HG03460 (cell line): ENCODE measurements around the gene CIAO2B.
A peak's percentile ranks its signal among the peaks of the same experiment; 100 is the strongest.
"Not testable (repeated sequence)": the region's sequence is repeated elsewhere in the genome, so short reads cannot be mapped to it uniquely, and the experiment has no call there.

ENCODE experiments used
- ATAC-seq: cut with Tn5 transposase; IDR thresholded peaks from one replicate; pipeline ENCODE4 v1.9.1; 2021; ENCODE audit not compliant: unreplicated experiment

CIAO2B gene

GRCh38 chr16:66956154-66956457 lies 21.9 kb upstream of the CIAO2B start:
- not testable (repeated sequence) for ATAC-seq

DNA sequence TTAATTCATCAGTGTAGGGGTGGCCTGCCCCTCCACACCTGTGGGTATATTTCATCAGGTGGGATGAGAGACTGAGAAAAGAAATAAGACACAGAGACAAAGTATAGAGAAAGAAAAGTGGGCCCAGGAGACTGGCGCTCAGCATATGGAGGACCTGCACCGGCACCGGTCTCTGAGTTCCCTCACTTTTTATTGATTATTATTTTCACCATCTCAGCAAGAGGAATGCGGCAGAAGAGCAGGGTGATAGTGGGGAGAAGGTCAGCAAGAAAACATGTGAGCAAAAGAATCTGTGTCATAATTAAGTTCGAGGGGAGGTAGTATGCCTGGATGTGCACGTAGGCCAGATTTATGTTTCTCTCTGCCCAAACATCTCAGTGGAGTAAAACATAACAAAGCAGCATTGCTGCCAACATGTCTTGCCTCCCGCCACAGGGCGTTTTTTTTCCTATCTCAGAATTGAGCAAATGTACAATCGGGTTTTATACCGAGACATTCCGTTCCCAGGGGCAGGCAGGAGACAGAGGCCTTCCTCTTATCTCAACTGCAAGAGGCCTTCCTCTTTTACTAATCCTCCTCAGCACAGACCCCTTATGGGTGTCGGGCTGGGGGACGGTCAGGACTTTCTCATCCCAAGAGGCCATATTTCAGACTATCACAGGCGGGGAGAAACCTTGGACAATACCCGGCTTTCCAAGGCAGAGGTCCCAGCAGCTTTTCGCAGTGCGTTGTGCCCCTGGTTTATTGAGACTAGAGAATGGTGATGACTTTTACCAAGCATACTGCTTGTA lies 21.4 kb upstream of the CIAO2B start:
- not testable (repeated sequence) for ATAC-seq

- ATAC-seq = peak; percentile 48
Measured at GRCh38 chr16:66954097-66954659, 20.0 kb upstream of the CIAO2B start.

GRCh38 chr16:66953462-66954096 lies 19.4 kb upstream of the CIAO2B start:
- ATAC-seq = no peak

DNA sequence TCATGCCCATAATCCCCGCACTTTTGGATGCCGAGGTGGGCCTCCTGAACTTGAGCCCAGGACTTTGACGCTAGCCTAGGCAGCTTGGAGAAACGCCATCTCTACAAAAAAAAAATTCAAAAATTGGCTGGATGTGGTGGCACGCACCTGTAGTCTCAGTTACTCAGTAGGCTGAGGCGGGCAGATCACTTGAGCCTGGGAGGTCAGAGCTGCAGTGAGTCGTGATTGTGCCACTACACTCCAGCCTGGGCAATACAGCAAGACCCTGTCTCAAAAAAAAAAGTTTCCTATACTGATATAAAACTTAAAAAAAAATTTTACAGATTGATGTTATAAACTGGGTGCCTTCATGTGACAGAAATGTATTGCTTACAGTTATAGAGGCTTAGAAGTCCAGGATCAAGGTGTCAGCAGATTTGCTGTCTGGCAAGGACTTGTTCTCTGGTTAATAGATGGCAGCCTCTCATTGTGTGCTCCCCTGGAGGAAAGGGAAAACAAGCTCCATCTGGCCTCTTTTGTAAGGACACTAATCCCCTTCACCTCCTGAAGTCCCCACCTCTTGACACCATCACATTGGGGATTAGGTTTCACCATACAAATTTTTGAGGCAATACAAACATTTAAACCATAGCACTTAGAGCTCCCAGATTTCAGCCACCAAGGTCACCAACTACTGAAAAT lies 18.4 kb upstream of the CIAO2B start:
- no peak for ATAC-seq

DNA sequence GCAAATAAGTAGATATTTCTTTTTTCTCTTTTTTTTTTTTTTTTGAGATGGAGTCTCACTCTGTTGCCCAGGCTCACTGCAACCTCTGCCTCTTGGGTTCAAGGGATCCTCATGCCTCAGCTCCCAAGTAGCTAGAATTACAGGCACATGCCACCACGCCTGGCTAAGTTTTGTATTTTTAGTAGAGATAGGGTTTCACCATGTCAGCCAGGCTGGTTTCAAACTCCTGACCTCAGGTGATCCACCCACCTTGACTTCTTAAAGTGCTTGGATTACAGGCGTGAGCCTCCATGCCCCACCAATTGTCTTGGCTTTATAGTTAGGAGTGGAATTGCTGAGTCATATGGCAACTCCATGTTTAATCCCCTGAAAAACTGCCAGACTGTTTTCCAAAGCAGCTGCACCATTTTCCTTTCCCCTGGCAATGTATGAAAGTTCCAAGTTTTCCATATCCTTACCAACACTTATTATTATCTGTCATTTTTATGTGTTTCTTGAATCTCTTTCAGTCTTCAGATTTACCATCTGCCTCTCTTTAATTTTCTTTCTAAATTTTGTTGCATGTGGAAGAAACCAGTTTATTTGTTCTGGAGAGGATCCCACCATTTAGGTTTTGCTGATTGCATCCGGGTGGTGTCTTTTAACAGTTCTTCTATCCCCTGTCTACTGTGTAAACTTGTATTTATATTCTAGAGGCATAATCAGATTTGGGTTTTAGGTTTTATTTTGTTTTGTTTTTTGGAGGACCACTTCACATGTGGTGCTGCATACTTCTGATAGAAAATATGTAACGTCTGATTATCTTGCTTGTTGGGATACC lies 17.0 kb upstream of the CIAO2B start:
- ATAC-seq = no peak

- ATAC-seq = no peak
Measured at GRCh38 chr16:66950437-66950836, 16.2 kb upstream of the CIAO2B start.

- no peak for ATAC-seq
Measured at GRCh38 chr16:66949472-66949871, 15.3 kb upstream of the CIAO2B start.

GRCh38 chr16:66948837-66949225 lies 14.6 kb upstream of the CIAO2B start:
- no peak for ATAC-seq

GRCh38 chr16:66948134-66948836 lies 14.1 kb upstream of the CIAO2B start:
- no peak for ATAC-seq

GRCh38 chr16:66947302-66948065 lies 13.3 kb upstream of the CIAO2B start:
- ATAC-seq = peak; percentile 63

DNA sequence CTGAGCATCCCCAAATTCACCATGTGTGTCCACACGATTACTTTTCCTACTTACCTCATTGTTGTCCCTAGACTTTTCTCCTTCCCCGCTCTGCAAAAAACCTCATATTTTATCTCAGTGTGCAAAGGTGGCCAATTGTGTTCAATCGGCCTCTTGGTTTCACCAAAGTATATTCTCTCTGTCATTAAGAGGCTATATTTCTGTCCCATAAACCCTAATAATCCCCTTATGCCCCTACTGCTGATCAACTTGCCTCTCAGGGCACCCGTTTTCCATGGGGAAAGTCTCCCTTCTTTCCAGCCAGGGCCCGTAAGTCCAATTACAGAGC lies 12.7 kb upstream of the CIAO2B start:
- no peak for ATAC-seq

DNA sequence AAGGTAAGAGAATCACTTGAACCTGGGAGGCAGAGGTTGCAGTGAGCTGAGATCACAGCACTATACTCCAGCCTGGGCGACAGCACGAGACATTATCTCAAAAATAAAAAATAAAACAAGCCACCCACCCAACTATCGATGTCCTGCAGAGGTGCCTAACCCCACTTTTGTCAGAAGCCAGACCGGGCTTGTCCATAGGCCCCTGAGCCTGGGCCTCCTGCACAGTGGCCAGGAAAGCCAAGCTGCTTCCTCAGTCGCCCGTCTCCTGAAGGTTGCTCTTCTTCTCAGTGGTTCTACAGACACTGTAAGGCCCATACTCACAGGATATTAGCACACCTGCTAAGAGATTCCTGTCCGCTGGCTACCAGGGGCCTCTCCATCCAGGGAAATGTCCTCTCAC lies 12.3 kb upstream of the CIAO2B start:
- ATAC-seq = no peak

DNA sequence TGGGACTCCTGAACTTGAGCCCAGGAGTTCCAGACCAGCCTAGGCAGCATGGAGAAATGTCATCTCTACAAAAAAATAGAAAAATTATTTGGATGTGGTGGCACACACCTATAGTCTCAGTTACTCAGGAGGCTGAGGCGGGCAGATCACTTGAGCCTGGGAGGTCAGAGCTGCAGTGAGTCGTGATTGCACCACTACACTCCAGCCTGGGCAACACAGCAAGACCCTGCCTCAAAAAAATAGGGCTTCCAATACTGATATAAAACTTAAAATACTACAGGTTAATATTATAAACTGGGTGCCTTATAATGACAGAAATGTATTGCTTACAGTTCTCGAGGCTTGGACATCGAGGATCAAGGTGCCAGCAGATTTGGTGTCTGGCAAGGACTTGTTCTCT lies 11.7 kb upstream of the CIAO2B start:
- ATAC-seq = no peak

- ATAC-seq = not testable (repeated sequence)
Measured at GRCh38 chr16:66944971-66945370, 10.8 kb upstream of the CIAO2B start.

GRCh38 chr16:66944054-66944441 lies 9.8 kb upstream of the CIAO2B start:
- ATAC-seq = no peak

GRCh38 chr16:66943426-66944053 lies 9.3 kb upstream of the CIAO2B start:
- no peak for ATAC-seq

- ATAC-seq = no peak
Measured at GRCh38 chr16:66942981-66943380, 8.8 kb upstream of the CIAO2B start.

DNA sequence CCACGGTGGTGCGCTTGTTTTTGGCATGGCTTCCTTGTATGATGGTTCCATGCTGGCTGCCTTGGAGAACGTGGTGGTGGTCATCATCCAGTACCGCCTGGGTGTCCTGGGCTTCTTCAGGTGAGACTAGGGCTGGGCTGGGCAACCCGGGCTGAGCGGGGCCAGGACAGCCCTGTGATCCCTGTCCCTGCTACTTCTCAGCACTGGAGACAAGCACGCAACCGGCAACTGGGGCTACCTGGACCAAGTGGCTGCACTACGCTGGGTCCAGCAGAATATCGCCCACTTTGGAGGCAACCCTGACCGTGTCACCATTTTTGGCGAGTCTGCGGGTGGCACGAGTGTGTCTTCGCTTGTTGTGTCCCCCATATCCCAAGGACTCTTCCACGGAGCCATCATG lies 6.0 kb upstream of the CIAO2B start:
- no peak for ATAC-seq
